ENCODE measurements around the gene LMNTD1.
"Not testable (repeated sequence)": the region's sequence is repeated elsewhere in the genome, so short reads cannot be mapped to it uniquely, and the experiment has no call there.

Gene LMNTD1, protein sequence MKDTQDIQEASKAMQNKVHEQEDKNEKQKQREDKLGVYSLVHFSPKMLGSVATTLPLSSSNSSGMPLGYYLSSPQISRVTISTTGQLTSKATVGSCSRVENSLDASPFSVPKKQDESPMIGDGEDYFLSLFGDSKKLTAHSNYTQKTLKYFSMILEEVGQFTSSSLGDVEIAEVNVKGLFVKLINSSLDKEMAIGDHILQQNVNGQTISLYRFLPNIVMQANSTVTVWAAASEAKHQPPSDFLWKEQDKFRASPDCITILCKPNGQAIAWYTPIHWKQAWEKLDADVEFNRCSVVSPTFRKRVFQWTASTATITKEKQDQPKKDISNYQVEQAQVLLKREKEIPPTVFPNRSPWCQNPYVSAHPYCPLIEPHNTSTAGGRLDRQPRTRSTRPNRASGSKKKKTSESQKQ

DNA sequence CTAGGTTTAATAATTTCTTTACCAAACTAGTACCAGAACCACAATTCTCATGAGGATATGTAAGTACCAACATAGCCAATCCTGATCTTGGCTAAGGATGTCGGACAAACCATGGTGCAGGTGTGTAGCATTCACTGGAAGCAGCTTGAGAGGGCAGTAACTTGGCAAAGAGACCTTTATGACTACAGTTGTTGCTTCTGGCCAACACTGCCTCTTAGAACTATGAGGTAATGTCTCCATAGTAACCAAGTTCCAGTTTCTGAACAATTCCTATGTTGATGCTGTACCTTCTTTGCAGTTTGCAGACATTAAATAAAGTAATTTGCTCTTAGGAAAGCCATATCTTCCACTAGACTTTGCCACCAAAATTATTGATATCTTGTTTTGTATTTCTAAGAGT is at the start of gene LMNTD1:
Gene LMNTD1, minus strand, starts transcription at position 186 of the 400 bp plus-strand sequence. CDS start 324 bp downstream, outside the sequence.
- no peak for DNase-seq (ENCODE audit: low read depth in 2 of 2)

DNA sequence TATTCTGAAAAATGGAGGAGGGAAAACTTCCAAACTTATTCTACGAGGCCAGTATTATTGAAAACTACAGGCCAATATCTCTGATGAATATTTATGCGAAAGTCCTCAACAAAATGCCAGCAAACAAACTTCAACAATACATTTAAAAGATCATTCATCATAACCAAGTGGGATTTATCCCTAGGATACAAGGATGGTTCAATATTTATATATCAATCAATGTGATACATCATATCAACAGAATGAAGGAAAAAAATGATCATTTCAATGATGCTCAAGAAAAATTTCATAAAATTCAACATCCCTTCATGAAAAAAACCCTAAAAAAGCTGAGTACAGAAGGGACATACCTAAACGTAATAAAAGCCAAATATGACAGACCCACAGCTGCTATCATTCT is 45.9 kb upstream of the LMNTD1 start:
- no peak for DNase-seq (ENCODE audit: low read depth in 2 of 2)

DNA sequence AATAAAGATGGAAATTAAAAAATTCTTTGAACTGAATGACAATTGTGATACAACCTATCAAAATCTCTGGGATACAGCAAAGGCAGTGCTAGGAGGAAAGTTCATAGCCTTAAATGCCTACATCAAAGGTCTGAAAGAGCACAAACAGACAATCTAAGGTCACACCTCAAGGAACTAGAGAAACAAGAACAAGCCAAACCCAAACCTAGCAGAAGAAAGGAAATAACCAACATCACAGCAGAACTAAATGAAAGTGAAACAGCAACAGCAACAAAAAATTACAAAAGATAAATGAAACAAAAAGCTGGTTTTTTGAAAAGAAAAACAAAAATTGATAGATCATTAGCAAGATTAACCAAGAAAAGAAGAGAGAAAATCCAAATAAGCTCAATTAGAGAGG is 42.4 kb upstream of the LMNTD1 start:
- DNase-seq (ENCODE audit: low read depth in 2 of 2) = not testable (repeated sequence)

DNA sequence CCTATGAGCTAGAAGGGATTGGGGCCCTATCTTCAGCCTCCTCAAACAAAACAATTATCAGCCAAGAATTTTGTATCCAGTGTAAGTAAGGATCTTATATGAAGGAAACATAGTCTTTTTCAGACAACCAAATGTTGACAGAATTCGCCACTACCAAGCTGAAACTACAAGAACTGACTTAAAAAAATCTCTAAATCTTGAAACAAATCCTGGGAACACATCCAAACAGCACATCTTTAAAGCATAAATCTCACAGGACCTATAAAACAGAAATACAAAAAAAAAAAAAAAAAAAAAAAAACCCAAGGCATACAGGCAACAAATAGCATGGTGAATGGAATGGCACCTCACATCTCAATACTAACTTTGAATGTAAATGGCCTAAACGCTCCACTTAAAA is 41.3 kb upstream of the LMNTD1 start:
- DNase-seq (ENCODE audit: low read depth in 2 of 2) = no peak

DNA sequence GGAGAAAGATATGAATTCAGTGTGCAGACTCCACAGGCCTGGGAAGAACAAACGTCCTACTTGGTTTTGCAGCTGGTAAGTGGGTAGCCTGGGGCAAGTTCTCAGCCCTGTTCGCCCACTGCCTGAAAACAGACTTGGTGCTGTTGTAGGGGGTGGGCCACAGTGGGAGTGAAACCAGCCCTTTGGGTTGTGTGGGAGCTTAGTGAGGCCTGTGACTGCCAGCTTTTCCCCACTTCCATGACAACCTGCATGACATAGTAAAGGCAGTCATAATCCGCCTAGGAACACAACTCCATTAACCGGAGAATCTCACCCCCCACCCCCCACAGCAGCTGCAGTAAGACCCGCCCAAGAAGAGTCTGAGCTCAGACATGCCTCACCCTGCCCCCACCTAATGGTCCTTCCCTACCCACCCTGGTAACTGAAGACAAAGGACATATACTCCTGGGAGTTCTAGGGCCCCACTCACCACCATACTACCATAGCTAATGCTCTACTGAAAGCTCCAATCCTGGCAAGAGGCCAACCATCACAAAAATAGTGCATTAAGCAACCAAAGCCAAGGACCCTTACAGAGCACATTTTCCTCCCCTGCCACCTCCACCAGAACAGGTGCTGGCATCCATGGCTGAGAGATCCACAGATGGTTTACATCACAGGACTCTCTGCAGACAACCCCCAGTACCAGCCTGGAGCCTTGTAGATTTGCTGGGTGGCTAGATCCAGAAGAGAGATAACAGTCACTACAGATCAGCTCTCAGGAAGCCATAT is 39.8 kb upstream of the LMNTD1 start:
- DNase-seq (ENCODE audit: low read depth in 2 of 2) = no peak

DNA sequence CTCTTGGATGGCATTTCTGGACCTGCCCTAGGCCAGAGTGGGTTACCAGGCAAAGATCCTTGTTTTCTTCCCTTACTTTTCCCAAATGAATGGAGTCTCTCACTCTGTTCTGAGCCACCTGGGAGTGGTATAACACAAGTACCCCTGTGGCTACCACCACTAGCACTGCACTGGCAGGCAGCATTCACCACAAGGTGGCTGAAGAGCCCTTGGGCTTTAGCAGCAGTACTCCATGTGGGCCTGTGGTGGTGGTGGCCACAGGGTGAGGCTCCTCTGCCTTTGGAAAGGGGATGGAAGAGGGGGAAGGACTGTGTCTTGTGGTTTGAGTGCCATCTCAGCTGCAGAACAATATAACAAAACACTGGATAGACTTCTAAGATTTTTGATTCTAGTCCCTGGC is 38.1 kb upstream of the LMNTD1 start:
- DNase-seq (ENCODE audit: low read depth in 2 of 2) = no peak

DNA sequence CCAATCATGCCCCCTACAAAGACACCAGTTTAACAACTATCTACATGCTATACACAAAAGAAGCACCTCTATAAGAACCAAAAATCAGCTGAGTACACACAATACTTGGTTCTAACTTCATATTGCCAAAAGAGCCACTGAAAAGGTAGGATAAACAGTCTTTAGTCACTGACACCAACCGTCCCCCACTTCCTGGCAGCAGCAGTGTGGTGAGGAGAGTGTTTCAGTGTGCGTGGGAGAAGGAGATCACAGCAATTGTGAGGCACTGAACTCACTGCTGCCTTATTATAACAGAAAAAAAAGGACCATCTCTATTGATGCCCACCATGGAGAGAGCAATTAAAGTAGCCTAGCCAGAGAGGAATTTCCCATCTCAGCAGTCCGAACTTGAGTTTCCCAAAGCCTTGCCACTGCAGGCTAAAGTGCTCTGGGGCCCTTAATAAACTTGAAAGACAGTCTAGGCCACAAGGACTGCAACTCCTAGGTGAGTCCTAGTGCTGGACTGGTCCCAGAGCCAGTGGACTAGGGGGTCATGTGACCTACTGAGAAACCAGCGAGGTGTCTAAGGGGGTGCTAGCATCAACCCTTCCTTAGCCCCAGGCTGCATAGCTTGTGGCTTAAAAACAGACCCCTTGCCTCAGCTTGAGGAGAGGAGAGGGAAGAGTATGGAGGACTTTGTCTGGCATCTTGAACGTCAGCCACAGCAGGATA is 37.1 kb upstream of the LMNTD1 start:
- peak; percentile 33 to 46 for DNase-seq (ENCODE audit: low read depth in 2 of 2)

DNA sequence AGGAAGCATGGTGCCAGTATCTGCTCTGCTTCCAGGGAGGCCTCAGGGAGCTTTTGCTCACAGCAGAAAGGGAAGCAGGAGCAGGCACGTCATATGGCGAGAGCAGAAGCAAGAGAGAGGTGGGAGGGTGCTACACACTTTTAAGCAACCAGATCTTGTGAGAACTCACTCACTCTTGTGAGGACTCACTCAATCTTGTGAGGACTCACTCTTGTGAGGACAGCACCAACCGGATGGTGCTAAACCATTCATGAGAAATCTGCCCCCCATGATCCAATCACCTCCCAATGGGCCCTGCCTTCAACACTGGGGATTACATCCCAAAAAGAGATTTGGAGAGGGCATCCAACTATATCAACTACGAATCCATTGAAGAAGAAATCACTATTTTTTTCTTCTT is 34.3 kb upstream of the LMNTD1 start:
- no peak for DNase-seq (ENCODE audit: low read depth in 2 of 2)

DNA sequence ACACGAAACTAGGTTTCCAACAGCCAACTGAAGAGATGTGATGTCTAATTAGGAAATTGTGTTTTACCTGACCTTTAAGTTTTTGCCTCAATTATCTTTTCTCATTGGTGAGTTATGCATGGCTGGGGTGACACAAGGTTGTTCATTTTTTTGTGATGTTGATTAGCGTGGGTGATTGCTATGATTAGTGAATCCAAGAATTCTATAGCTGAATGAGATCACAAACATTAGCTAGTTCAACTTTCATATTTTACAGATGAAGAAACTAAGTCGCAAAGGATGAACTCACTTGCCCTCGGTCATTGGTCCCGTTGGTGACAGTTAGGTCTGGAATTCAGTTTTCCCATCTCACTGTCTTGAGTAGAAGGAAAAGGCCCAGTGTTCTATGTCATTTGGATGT is 32.6 kb upstream of the LMNTD1 start:
- DNase-seq (ENCODE audit: low read depth in 2 of 2) = no peak

DNA sequence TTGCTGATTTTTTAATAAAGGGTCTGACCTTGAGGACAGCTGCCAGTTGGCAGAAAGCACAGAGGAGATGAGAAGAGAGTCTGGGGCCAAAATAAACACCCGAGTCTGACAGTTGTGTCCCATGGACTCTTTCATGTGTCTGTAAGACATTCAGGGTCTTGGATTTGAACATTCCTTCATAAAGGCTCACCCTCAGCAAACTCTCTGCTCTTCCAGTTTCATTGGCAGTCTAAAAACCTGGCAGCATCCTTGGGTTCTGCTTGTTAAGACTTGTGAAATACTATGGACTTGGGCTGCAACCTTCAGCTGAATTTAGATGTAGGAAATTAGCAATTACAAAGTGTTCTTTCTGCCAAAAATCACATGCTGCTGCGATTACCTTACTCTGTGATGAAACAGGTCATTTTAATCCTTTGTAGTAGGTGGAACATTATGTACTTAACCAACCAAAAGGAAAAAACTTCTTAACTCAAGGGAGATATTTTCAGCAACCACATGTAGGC is 32.0 kb upstream of the LMNTD1 start:
- DNase-seq (ENCODE audit: low read depth in 2 of 2) = no peak

DNA sequence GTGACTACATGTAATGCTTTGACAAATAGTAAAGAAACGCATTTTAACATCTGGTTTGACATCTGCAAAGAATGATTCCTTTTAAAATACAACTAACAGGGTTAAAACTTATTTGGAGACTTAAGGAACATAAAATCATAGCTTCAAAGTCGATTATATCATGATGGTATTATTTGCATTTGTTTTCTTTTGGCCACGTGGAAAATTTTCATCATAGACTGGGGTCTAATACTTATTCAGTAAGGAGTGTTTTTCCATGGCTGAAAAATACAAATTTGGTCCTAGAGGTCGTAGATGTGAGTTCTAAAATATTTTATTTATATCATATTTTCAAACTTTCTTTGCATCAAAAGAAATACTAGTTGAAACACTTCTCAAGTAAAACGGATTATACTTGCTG is 31.5 kb upstream of the LMNTD1 start:
- DNase-seq (ENCODE audit: low read depth in 2 of 2) = no peak

DNA sequence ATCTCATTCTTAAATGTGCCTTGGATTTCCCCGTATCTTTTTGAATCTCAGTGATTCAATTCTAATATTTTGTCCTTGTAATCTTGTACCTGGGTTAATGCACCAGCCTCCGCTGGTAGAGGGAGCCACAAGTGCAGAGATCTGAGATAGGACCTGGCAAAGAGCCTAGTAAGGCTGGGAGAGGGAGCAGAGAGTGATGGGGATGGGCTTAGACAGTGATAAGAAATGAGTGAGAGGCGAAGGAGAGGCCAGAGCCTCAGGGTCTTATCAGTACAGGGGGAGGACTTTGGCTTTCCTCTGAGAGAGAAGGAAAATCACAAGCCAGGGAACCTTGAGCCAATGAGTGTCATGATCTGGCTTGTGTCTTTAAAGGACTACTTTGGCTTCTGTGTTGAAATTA is 30.5 kb upstream of the LMNTD1 start:
- DNase-seq (ENCODE audit: low read depth in 2 of 2) = no peak

DNA sequence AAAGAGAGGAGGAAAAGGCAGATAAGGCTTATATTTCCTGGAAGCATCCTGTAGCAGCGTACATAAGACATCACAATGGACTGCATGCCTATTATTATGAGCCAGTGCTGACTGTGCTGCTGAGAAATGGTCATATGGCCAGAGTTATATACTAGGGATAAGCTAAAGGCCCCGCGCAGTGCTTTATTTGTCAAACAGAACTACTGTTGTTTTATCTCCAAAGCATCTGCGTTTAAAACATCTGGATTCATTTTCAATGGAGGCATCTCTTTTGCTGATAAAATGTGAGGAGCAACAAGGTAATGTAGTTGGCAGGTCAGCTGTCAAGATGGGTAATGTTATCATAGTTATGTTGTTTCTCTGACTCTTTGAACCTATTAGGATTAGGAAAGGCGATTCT is 28.0 kb upstream of the LMNTD1 start:
- no peak for DNase-seq (ENCODE audit: low read depth in 2 of 2)

DNA sequence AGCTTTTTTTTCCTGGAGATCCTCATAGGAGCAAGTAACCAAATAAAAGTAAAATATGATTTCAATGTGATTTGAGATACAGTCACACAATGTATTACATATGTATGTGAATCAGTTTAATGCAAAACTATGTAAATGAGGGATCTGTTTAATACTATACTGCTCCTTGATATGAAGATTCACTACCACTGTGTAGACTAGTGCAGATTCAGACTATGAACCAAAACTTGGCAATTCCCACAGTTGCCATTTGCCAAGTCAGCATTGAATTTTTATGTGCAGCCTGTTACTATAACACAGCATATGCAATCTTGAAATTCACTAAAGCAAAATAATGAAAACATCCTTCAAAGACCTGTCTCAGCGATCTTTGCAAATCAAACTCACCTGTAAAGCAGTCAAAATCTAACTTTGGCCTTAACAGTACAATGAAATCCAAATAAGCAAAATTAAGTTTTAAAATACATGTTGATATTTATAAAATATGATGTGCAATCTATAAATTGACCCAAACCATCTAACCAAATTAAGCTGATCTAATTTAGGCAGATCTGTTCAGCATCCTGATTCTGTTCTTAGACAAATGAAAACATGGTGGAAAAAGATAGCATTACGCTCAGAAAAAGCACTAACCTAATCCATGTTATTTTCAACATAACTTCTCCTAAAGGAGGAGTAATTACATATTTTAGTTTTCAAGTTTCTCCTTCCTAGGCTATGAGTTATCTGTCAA is 25.5 kb upstream of the LMNTD1 start:
- DNase-seq (ENCODE audit: low read depth in 2 of 2) = no peak

DNA sequence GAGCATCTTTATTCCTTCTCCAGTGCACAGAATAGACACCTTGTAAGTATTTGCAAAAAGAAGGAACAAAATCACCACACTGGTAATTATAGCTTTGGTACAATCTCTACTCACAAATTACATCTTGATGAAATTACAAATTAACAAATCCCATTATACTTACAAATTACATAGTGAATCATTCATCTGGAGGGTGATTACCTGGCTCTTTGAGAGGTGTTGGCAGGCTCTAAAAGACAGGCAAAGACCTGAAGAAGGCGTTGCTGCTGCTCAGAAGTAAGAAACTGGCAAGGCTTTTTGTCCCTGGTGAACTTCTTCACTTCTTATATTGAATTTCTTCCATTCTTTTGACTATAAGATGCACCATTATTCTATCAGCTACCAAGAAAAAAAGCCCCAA is 21.7 kb upstream of the LMNTD1 start:
- no peak for DNase-seq (ENCODE audit: low read depth in 2 of 2)

DNA sequence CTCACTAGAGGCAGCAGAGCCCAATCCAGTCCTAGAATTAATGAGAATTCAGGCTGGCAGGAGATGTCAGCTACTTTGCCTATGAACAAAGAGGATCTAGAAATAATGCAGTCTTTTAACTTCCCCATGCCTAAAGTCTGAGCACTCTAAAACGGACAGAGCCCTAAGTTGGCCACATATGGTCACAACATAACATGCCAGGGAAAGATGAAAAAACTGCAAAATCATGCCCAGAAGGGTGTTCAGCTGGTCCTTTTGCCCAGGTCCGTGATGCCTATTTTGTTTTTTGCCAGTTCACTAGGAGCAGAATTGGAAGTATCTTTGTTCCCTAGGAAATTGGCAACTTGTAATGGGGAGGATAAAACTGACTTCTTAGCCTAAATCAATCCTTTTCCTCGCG is 20.3 kb upstream of the LMNTD1 start:
- no peak for DNase-seq (ENCODE audit: low read depth in 2 of 2)

DNA sequence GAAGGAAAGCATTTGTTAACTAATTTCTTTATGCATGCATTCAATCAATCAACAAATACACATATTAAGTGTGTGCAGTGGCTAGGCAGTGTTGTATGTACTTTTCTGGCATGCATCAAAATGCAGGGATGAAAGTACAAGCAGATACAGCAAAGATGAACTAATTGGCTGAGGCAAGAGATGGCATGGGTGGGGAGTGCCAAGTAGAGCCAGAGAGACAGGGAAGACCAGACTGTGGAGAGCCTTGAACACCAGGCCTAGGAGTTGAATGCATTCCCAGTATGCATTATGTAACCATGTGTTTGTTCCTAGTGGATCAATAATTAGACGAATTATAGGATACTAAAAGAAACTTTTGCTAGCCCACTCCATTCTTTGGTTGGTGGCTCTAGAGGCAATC is 17.3 kb upstream of the LMNTD1 start:
- DNase-seq (ENCODE audit: low read depth in 2 of 2) = no peak

DNA sequence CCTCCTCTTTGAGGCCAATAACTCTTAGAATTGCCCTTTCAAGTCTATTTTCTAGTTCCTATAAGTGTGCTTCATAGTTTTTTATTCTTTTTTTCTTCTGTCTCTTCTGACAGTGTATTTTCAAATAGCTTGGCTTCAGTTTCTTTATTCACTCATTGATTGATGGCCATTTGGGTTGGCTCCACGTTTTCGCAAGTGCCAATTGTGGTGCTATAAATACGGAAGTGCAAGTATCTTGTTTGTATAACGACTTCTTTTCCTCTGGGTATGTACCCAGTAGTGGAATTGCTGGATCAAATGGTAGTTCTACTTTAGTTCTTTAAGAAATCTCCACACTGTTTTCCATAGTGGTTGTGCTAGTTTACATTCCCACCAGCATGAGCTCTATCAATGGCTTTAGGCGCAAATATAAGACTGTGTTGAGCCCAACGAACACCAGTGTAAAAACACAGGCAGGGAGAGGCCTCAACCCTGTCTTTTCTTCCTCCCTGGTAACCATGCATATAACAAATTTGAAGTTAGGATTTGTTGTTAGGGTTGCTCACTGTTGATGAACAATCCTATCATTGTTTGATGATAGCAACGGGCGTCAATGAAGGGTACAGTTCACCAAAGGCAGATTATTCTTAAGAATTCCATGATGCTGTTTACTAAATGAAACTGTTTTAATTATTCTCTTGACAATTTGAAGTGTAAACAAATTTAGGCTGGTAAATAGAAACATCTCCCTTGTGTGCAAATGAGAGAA is 13.3 kb upstream of the LMNTD1 start:
- DNase-seq (ENCODE audit: low read depth in 2 of 2) = no peak

DNA sequence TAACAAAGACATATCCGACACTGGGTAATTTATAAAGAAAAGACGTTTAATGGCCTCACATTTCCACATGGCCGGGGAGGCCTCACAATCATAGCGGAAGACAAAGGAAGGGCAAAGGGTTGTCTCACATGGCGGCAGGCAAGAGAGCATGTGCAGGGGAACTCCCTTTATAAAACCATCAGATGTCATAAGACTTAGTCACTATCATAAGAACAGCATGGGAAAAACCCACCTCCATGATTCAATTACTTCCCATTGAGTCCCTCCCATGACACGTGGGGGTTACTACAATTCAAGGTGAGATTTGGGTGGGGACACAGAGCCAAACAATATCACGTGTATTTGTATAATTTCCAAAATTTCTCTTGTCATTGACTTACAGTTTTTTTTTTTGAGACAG is 5.5 kb upstream of the LMNTD1 start:
- DNase-seq (ENCODE audit: low read depth in 2 of 2) = peak in 1 of 2 donors; percentile 0

DNA sequence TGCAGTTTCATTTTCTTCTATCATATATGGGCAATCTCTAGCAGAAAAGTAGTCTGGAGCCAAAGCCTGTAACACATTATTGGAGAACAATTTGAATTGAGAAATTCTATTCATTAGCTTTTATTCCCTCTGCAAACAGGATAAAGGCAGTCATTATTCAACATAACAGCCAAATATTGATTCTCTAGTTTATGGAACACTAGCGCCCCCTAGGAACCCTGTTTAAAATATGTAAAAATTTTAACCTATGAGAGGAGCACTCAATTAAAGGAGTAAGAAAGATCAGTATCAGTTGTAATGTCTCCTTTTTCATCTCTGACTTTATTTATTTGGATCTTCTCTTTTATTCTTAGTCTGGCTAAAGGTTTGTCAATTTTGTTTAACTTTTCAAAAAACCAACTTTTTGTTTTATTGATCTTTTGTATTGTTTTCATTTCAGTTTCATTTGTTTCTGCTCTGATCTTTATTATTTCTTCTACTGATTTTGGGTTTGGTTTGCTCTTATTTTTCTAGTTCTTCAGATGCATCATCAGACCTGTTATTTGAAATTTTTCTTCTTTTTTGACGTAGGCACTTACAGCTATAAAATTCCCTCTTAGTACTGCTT is 4.8 kb upstream of the LMNTD1 start:
- peak in 1 of 2 donors; percentile 10 for DNase-seq (ENCODE audit: low read depth in 2 of 2)

DNA sequence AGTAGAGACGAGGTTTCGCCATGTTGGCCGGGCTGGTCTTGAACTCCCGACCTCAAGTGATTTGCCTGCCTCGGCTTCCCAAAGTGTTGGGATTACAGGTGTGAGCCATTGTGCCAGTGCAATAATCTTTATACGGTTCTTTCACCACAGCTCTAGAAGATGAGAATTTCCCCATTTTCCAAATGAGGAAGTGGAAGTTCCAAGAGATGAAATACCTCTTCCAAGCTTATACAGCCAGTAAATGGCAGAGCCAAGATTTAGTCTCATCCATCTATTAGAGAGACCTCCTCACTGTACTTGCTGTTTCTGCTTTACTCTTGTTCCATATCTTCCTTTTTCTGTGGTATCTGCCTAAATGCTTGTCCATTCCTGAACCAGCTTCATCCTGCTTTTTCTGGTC is 3.1 kb upstream of the LMNTD1 start:
- DNase-seq (ENCODE audit: low read depth in 2 of 2) = no peak

Data from stimulated activated CD4-positive, alpha-beta T cell treated with anti-CD3 and anti-CD28 coated beads, Interleukin-15, amount 100 ng/mL, for 48 hours (primary cell).